HCT116 (cell line): Measurements from ENCODE around the gene ADAMTS3. TPM values are rescaled to one million over a fixed set of nuclear protein-coding genes. Genes with fewer than 3 reads are reported as not detected.

Source experiments
- ATAC-seq: fragments of 200-7000 bp; cut with Tn5 transposase; 2 replicates; pipeline ENCODE4 v1.9.1; 2020; ENCODE audit warnings: mild to moderate bottlenecking, moderate library complexity
- BruUV-seq: library from RNA; stranded (reverse); fragments of 400-500 nt; replicated peaks from 2 replicates; lab custom pipeline; 2021; lab: Mats Ljungman, UMichigan
- CTCF ChIA-PET: fragments of 300-600 bp; sonication (Branson Sonifier 250); formaldehyde crosslinking; loops from one replicate; lab custom pipeline; 2021; ENCODE audit warnings: antibody characterized with exemption; lab: Charles Lee
- POLR2A ChIA-PET: fragments of 300-600, 350-600 bp; sonication (Branson Sonifier 250); formaldehyde crosslinking; loops from one replicate; lab custom pipeline; 2021; ENCODE audit warnings: antibody characterized with exemption; lab: Charles Lee
- RAD21 ChIA-PET, 2 experiments: fragments of 300-600 bp; sonication (Branson Sonifier 250); formaldehyde crosslinking; loops; one replicate each; lab custom pipeline; 2023; ENCODE audit warnings: low total read pairs in 2 of 2; ENCODE audit not compliant: uncharacterized antibody in 2 of 2, unreplicated experiment in 2 of 2, low non-redundant PET in 1 of 2; lab: Charles Lee
- DNase-seq: peaks from one replicate; pipeline ENCODE4 v3.0.0-alpha.2; 2010; ENCODE audit warnings: low read depth, low spot score
- H2AFZ ChIP-seq: fragments of 200-600 bp; shearing (Covaris generic), sonication (generic); 2 replicates; pipeline ENCODE4 v1.6.1; 2017; ENCODE audit warnings: low read depth, mixed run types, mixed read lengths, antibody characterized with exemption, low read length; ENCODE audit not compliant: poor library complexity, severe bottlenecking
- H3K27ac ChIP-seq: 2 replicates; pipeline ENCODE4 v1.5.1; 2012; ENCODE audit warnings: low read depth, low read length
- H3K27me3 ChIP-seq: fragments of 200-600 bp; sonication (generic); 2 replicates; pipeline ENCODE4 v1.6.1; 2016; ENCODE audit warnings: mixed run types, low read length, mixed read lengths; ENCODE audit not compliant: insufficient read depth
- H3K36me3 ChIP-seq, 2 experiments: fragments of 200-500 bp in 1 of 2; fragments of 200-600 bp in 1 of 2; sonication (Bioruptor generic) in 1 of 2; sonication (generic) in 1 of 2; 2 replicates each; pipeline versions ENCODE4 v1.5.1 to v1.6.1; 2014 to 2016; ENCODE audit warnings: low read length in 2 of 2, inconsistent platforms in 1 of 2, mixed read lengths in 1 of 2, mixed run types in 1 of 2; ENCODE audit not compliant: insufficient read depth in 2 of 2, control insufficient read depth in 1 of 2
- H3K4me1 ChIP-seq, 2 experiments: fragments of 200-600 bp in 1 of 2; sonication (generic) in 1 of 2; 2 replicates each; pipeline versions ENCODE4 v1.5.1 to v1.6.1; 2012 to 2017; ENCODE audit warnings: low read length in 2 of 2, inconsistent platforms in 1 of 2, mild to moderate bottlenecking in 1 of 2, mixed read lengths in 1 of 2, mixed run types in 1 of 2, moderate library complexity in 1 of 2; ENCODE audit not compliant: insufficient read depth in 2 of 2, control insufficient read depth in 1 of 2
- H3K4me2 ChIP-seq: fragments of 200-600 bp; sonication (generic); 2 replicates; pipeline ENCODE4 v1.6.1; 2017; ENCODE audit warnings: mixed run types, low read length, mixed read lengths
- H3K4me3 ChIP-seq, 2 experiments: fragments of 200-600 bp in 1 of 2; sonication (generic) in 1 of 2; replicated peaks in 1 of 2; 2 replicates each; pipeline ENCODE4 v1.5.1; 2011 to 2016; ENCODE audit warnings: low read length in 2 of 2, control low read depth in 1 of 2, low read depth in 1 of 2, mild to moderate bottlenecking in 1 of 2, mixed read lengths in 1 of 2, mixed run types in 1 of 2
- H3K79me2 ChIP-seq: fragments of 200-600 bp; sonication (generic); 2 replicates; pipeline ENCODE4 v1.6.1; 2017; ENCODE audit warnings: mild to moderate bottlenecking, mixed run types, low read length, moderate library complexity, mixed read lengths; ENCODE audit not compliant: insufficient read depth
- H3K9ac ChIP-seq: fragments of 200-600 bp; sonication (generic); 2 replicates; pipeline ENCODE4 v1.6.1; 2016; ENCODE audit warnings: low read length, mixed read lengths
- H3K9me2 ChIP-seq: fragments of 200-600 bp; sonication (generic), shearing (Covaris generic); 2 replicates; pipeline ENCODE4 v1.6.1; 2017; ENCODE audit warnings: mixed run types, mild to moderate bottlenecking, moderate library complexity; ENCODE audit not compliant: insufficient read depth
- H3K9me3 ChIP-seq, 2 experiments: fragments of 200-500 bp in 1 of 2; fragments of 200-600 bp in 1 of 2; sonication (Bioruptor generic) in 1 of 2; sonication (generic) in 1 of 2; 2 replicates each; pipeline ENCODE4 v1.6.1; 2014 to 2017; ENCODE audit warnings: low read length in 2 of 2, mixed read lengths in 2 of 2, inconsistent platforms in 1 of 2, low read depth in 1 of 2, mild to moderate bottlenecking in 1 of 2, mixed run types in 1 of 2, moderate library complexity in 1 of 2; ENCODE audit not compliant: control insufficient read depth in 1 of 2, insufficient read depth in 1 of 2
- H4K20me1 ChIP-seq: fragments of 200-600 bp; sonication (generic), shearing (Covaris generic); 2 replicates; pipeline ENCODE4 v1.6.1; 2017; ENCODE audit warnings: mixed run types, mild to moderate bottlenecking, moderate library complexity; ENCODE audit not compliant: insufficient read depth
- CEBPB ChIP-seq: IDR thresholded peaks from 2 replicates; pipeline ENCODE4 v1.6.1; 2012; ENCODE audit warnings: low read depth
- CTCF ChIP-seq, 3 experiments: fragments of 200-600 bp in 1 of 3; sonication (generic) in 1 of 3; IDR thresholded peaks in 2 of 3; conservative IDR thresholded peaks in 1 of 3; 2 replicates each; pipeline ENCODE4 v1.5.1; 2012 to 2017; ENCODE audit warnings: low read depth in 2 of 3, low read length in 2 of 3, antibody characterized with exemption in 1 of 3, borderline replicate concordance in 1 of 3, control low read depth in 1 of 3, mild to moderate bottlenecking in 1 of 3, mixed read lengths in 1 of 3, mixed run types in 1 of 3, moderate library complexity in 1 of 3; ENCODE audit not compliant: insufficient read depth in 1 of 3
- EGR1 ChIP-seq: IDR thresholded peaks from 2 replicates; pipeline ENCODE4 v1.6.1; 2012; ENCODE audit warnings: low read depth
- ELF1 ChIP-seq: IDR thresholded peaks from 2 replicates; pipeline ENCODE4 v1.6.1; 2012; ENCODE audit warnings: low read depth, borderline replicate concordance
- EZH2 ChIP-seq: fragments of 200-600 bp; sonication (generic); IDR thresholded peaks from 2 replicates; pipeline ENCODE4 v1.6.1; 2017; ENCODE audit warnings: antibody characterized with exemption, mixed run types
- EZH2phosphoT487 ChIP-seq: fragments of 200-600 bp; IDR thresholded peaks from 2 replicates; pipeline ENCODE4 v1.6.1; 2018; ENCODE audit warnings: antibody characterized with exemption, borderline replicate concordance
- JUND ChIP-seq: IDR thresholded peaks from 2 replicates; pipeline ENCODE4 v1.6.1; 2012
- POLR2A ChIP-seq: IDR thresholded peaks from 2 replicates; pipeline ENCODE4 v1.7.0; 2011; ENCODE audit warnings: borderline replicate concordance; ENCODE audit not compliant: insufficient read depth, insufficient read length; ENCODE audit errors: extremely low read depth
- POLR2AphosphoS5 ChIP-seq: IDR thresholded peaks from 2 replicates; pipeline ENCODE4 v1.6.1; 2011; ENCODE audit warnings: mild to moderate bottlenecking, low read depth, low read length, moderate library complexity
- REST ChIP-seq: IDR thresholded peaks from 2 replicates; pipeline ENCODE4 v1.6.1; 2012; ENCODE audit warnings: low read depth
- SIN3A ChIP-seq: IDR thresholded peaks from 2 replicates; pipeline ENCODE4 v1.6.1; 2012; ENCODE audit warnings: low read depth
- SP1 ChIP-seq: IDR thresholded peaks from 2 replicates; pipeline ENCODE4 v1.6.1; 2012; ENCODE audit warnings: low read depth
- SRF ChIP-seq: IDR thresholded peaks from 2 replicates; pipeline ENCODE4 v1.6.1; 2012; ENCODE audit warnings: low read depth
- TCF7L2 ChIP-seq: IDR thresholded peaks from 2 replicates; pipeline ENCODE4 v1.7.0; 2011; ENCODE audit warnings: borderline replicate concordance, inconsistent platforms; ENCODE audit not compliant: insufficient read depth, insufficient read length; ENCODE audit errors: extremely low read depth
- YY1 ChIP-seq: IDR thresholded peaks from 2 replicates; pipeline ENCODE4 v1.6.1; 2011; ENCODE audit warnings: low read length, low read depth, moderate library complexity, mild to moderate bottlenecking; ENCODE audit not compliant: insufficient replicate concordance; ENCODE audit errors: extremely low read depth
- ZFX ChIP-seq: fragments of 450-650 bp; IDR thresholded peaks from 2 replicates; pipeline ENCODE4 v1.6.1; 2017
- ZNF274 ChIP-seq: fragments of 200-500 bp; sonication (Bioruptor generic); IDR thresholded peaks from 2 replicates; pipeline ENCODE4 v1.6.1; 2014; ENCODE audit warnings: mild to moderate bottlenecking, low read depth, low read length, inconsistent platforms
- intact Hi-C: fragments of 100-400 bp; cut with micrococcal nuclease; formaldehyde crosslinking; loops from 2 replicates; pipeline ENCODE4 v1.10.0; 2022
- total RNA-seq: library from RNA; stranded (reverse); gene quantifications from one replicate; pipeline ENCODE4 v1.2.1, GENCODE V29; 2021; ENCODE audit not compliant: unreplicated experiment
- TF ChIP-seq, protein P1 (sequence below): IDR thresholded peaks from 2 replicates; pipeline ENCODE4 v1.6.1; 2012
- TF ChIP-seq, protein P2 (sequence below): IDR thresholded peaks from 2 replicates; pipeline ENCODE4 v1.6.1; 2011; ENCODE audit warnings: mild to moderate bottlenecking, low read length, moderate library complexity; ENCODE audit not compliant: insufficient replicate concordance; ENCODE audit errors: extremely low read depth
- TF ChIP-seq, protein P3 (sequence below): IDR thresholded peaks from 2 replicates; pipeline ENCODE4 v1.6.1; 2012

Gene ADAMTS3
- total RNA-seq, 1 experiment from 2014 or later = not detected

GRCh38 chr4:72500214-72500613 lies 68.8 kb downstream of the ADAMTS3 start:
- ATAC-seq (no peak), DNase-seq (no peak)
- POLR2A ChIA-PET = no interaction called here
- no peak overlapping the region for H3K9ac ChIP-seq
- no peak for TF ChIP-seq POLR2A
- TF ChIP-seq, protein P1, sequence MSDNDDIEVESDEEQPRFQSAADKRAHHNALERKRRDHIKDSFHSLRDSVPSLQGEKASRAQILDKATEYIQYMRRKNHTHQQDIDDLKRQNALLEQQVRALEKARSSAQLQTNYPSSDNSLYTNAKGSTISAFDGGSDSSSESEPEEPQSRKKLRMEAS = no peak
- TF ChIP-seq REST = no peak
- TF ChIP-seq, protein P2, sequence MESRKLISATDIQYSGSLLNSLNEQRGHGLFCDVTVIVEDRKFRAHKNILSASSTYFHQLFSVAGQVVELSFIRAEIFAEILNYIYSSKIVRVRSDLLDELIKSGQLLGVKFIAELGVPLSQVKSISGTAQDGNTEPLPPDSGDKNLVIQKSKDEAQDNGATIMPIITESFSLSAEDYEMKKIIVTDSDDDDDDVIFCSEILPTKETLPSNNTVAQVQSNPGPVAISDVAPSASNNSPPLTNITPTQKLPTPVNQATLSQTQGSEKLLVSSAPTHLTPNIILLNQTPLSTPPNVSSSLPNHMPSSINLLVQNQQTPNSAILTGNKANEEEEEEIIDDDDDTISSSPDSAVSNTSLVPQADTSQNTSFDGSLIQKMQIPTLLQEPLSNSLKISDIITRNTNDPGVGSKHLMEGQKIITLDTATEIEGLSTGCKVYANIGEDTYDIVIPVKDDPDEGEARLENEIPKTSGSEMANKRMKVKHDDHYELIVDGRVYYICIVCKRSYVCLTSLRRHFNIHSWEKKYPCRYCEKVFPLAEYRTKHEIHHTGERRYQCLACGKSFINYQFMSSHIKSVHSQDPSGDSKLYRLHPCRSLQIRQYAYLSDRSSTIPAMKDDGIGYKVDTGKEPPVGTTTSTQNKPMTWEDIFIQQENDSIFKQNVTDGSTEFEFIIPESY = no peak
- TF ChIP-seq EGR1 = no peak
- TF ChIP-seq, protein P3, sequence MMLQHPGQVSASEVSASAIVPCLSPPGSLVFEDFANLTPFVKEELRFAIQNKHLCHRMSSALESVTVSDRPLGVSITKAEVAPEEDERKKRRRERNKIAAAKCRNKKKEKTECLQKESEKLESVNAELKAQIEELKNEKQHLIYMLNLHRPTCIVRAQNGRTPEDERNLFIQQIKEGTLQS = no peak
- no peak for TF ChIP-seq EZH2
- TF ChIP-seq SP1 = no peak
- TF ChIP-seq YY1 = no peak
- no peak for TF ChIP-seq JUND
- TF ChIP-seq SRF = no peak
- no peak for TF ChIP-seq ELF1
- TF ChIP-seq ZNF274 = no peak
- TF ChIP-seq CTCF (IDR thresholded peaks at IDR 0.05 in 2 of 3, conservative IDR thresholded peaks at IDR 0.05 in 1 of 3; ENCODE audit: borderline replicate concordance in 1 of 3, insufficient read depth in 1 of 3, low read depth in 2 of 3, low read length in 2 of 3) = no peak
- no peak for TF ChIP-seq SIN3A
- no peak for TF ChIP-seq POLR2AphosphoS5
- TF ChIP-seq EZH2phosphoT487 = no peak
- TF ChIP-seq CEBPB = no peak
- no peak for TF ChIP-seq ZFX
- no peak for TF ChIP-seq TCF7L2
- no peaks in the 10 kb centered on the region for H3K9me3 ChIP-seq
- no peaks in the 10 kb centered on the region for H3K27me3 ChIP-seq
- no peak overlapping the region for H3K4me2 ChIP-seq
- no TSS peak for BruUV-seq
- H3K4me1 ChIP-seq = no peaks in the 10 kb centered on the region
- no peak overlapping the region for H3K4me3 ChIP-seq
- RAD21 ChIA-PET = no interaction called here
- no peak overlapping the region for H3K27ac ChIP-seq
- intact Hi-C loops = no loop called here
- CTCF ChIA-PET = no interaction called here
- H3K9me2 ChIP-seq = no peaks in the 10 kb centered on the region
- no peaks in the 10 kb centered on the region for H3K36me3 ChIP-seq
- no peak overlapping the region for H2AFZ ChIP-seq
- no peaks in the 10 kb centered on the region for H4K20me1 ChIP-seq
- H3K79me2 ChIP-seq = no peaks in the 10 kb centered on the region
